Ramos (cell line): ENCODE measurements around the gene SEMA6D.

Source experiments
- in situ Hi-C: fragments of 300-500 bp; cut with MboI; formaldehyde crosslinking; loops from one replicate; pipeline ENCODE4 v1.14.3; 2022; ENCODE audit warnings: low sequenced_read_pairs; ENCODE audit not compliant: unreplicated experiment

Gene SEMA6D, protein sequence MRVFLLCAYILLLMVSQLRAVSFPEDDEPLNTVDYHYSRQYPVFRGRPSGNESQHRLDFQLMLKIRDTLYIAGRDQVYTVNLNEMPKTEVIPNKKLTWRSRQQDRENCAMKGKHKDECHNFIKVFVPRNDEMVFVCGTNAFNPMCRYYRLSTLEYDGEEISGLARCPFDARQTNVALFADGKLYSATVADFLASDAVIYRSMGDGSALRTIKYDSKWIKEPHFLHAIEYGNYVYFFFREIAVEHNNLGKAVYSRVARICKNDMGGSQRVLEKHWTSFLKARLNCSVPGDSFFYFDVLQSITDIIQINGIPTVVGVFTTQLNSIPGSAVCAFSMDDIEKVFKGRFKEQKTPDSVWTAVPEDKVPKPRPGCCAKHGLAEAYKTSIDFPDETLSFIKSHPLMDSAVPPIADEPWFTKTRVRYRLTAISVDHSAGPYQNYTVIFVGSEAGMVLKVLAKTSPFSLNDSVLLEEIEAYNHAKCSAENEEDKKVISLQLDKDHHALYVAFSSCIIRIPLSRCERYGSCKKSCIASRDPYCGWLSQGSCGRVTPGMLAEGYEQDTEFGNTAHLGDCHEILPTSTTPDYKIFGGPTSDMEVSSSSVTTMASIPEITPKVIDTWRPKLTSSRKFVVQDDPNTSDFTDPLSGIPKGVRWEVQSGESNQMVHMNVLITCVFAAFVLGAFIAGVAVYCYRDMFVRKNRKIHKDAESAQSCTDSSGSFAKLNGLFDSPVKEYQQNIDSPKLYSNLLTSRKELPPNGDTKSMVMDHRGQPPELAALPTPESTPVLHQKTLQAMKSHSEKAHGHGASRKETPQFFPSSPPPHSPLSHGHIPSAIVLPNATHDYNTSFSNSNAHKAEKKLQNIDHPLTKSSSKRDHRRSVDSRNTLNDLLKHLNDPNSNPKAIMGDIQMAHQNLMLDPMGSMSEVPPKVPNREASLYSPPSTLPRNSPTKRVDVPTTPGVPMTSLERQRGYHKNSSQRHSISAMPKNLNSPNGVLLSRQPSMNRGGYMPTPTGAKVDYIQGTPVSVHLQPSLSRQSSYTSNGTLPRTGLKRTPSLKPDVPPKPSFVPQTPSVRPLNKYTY

GRCh38 chr15:47717036-47717612 lies at the start of gene SEMA6D:
TSS of gene SEMA6D (plus strand) at chr15:47717505. CDS start at chr15:47759799, 42,294 bp downstream.
- in situ Hi-C loops = no loop called here

DNA sequence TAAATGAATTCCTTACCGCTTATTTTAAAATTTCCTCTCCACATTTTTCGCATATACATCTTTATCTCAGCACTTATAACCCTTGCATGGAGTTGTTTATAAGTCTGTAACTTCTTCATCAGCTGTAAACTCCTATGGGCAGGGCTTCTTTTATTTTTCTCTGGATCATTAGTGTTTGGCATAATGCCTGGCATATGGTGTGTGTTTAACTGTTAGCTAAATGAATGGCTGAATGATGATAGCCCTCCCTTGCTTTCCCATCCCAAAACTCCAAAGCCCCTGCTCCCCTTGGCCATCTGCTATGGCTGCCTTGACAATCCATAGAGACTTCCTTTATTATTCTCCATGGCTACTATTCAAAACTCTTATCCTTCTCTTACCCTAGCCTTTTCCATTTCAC lies 48.1 kb upstream of the SEMA6D start:
- in situ Hi-C loops = no loop called here

GRCh38 chr15:47670365-47670764 lies 46.9 kb upstream of the SEMA6D start:
- in situ Hi-C loops = no loop called here

DNA sequence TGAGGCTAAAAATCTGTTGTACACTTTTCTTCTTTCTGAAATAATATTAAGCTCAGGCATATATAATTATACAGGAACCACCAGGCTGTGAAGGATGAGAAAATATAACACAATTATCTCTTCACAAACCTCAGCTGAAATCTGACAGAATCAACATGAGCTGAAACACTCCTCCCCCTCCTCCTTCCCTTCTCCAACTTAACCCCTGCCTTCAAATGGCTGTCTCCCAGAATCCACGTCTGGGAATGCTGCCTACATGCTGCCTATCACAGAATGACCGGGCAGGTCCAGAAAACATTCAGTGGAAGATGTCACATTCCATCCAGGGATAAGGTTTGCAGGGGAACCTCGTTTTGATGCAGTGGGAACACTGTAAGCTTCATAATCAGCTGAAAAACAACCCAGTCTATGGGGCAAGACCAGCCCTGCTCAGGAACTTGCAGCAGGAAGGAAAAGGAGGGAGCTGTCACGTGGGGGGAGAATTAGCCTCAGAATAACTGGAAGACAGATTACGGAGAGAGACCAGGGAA lies 44.0 kb upstream of the SEMA6D start:
- in situ Hi-C loops = no loop called here

- in situ Hi-C loops = no loop called here
These were observed 42.6 kb upstream of the SEMA6D start for GRCh38 chr15:47674586-47675232.

DNA sequence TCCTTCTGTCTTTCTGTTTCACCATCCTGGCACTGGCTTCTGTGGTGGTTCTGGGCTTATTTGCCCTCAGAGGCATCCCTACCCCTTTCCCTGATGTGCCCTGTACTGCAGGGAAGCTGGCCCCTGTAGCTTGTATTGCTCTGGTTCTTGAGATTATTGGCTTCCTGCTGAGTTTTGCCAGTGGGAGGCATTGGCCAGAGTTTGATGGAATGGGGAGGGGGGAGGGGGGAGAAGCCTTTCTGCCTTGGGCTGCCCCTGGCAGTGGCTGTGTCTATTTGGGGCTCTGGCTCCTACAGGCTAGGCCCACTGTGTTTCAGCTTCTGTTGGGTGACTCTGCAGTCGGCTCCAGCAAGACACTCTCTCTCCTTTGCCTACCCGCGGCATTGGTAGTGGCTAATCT lies 41.6 kb upstream of the SEMA6D start:
- in situ Hi-C loops = no loop called here

GRCh38 chr15:47678040-47678439 lies 39.3 kb upstream of the SEMA6D start:
- in situ Hi-C loops = no loop called here

- in situ Hi-C loops = no loop called here
These were observed 34.6 kb upstream of the SEMA6D start for GRCh38 chr15:47682661-47683060.

DNA sequence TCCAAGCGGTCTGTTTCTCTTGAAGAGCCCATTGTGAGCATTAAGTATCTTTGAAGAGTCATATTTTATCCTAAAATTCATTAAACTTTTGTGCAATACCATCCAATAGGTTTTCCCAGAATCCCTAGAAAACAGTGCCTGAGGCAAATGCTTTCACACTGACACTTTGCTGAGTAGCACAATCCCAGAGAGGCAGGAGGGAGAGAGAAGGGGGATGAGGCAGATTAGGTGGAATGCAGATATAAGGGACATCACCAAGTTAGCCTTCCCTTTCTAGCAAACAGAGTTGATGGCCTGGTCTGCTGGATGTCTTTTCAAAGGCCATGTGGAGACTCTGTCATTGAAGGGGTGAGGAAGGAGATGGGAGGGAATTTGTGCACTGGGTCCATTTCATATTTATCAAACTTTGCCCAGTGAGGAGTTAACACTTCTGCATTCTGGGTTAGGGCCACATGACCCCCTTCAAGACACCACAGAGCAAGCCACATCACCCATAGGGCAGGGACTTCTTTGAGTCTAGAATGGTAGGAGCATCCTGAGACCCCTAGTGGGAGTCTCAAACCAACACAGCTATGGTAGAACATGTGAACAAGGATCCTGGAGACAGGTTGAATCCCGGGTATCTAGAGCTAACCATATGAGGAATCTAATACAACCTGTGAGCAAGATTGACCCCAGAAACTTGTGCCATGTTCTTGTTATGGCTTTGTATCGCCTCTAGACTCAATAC lies 32.0 kb upstream of the SEMA6D start:
- in situ Hi-C loops = no loop called here

GRCh38 chr15:47688573-47689086 lies 28.7 kb upstream of the SEMA6D start:
- in situ Hi-C loops = no loop called here

- in situ Hi-C loops = no loop called here
These were observed 27.6 kb upstream of the SEMA6D start for GRCh38 chr15:47689660-47690059.

DNA sequence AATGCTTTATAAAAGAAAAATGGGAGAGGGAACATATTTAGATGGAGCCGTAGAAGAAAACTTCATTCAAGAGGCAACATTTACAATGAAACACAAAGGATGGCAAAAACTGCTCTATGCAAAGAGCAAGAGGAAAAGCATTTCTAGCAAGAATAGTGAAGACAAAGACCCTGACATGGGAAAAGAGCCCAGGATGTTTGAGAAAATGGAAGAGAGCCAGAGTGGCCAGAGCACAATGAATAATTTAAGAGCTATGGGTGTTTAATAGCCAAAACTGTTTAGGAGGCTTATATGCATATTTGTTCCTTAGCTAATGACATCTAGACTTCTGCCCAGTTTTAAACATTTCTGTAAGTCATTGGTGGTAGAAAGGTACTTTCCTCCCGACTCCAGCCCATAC lies 25.4 kb upstream of the SEMA6D start:
- in situ Hi-C loops = no loop called here

DNA sequence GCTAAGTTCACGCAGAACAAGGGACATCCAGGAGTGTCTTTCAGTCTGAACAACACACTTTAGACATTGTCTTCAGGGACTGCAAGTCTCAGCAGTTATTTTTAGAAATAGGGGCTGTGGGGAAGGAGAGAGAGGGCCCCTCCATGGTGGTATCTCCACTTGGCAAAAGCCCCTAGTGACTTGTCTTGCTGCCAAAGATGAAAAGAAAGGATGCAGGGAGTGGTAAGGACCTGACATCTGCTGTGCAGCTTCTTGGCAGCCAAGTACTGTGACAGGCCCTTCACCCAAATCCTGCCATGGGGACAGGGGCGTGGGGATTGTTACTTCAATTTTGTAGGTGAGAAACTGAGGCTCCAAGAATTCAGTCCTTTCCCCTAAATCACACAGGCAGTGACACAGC lies 21.0 kb upstream of the SEMA6D start:
- in situ Hi-C loops = no loop called here

GRCh38 chr15:47705281-47705997 lies 11.9 kb upstream of the SEMA6D start:
- in situ Hi-C loops = no loop called here

GRCh38 chr15:47707391-47707790 lies 9.9 kb upstream of the SEMA6D start:
- in situ Hi-C loops = no loop called here

DNA sequence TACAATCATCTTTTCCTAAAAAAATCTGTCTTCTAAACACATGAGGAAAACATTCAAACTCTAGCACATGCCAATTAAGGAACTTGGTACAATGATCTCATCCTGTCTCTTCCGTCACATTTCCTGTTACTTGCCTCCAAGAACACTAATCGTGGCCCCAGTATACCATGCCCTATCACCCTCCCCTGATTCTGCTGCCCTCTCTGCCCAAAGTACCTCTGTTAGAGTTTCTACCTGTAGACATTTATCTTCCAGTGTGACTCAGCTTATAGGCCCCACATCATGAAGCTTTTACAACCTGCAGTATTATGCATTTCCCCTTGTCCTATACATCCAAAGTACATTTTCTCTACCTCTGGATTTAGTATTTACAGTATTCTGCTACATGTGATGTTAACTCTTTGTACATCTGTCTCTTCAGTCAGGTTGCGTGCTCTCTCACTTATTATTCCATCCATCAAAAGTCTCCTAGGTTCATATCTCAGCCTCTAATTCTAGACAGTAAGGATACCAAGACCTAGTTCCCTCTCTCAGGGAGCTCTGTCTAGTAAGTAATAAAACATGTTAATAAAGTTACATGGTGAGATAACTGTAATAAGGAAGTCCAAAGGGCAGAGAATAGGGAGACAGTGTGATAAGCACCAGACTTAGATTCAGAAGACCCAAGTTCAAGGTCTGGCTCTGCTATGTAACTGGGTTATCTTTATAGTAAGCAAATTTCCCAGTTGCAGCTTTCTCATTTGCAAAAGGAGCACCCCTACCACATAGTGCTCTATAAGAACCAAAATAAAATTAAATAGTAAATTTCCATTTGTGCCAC lies 8.9 kb upstream of the SEMA6D start:
- in situ Hi-C loops = no loop called here

GRCh38 chr15:47711655-47712054 lies 5.7 kb upstream of the SEMA6D start:
- in situ Hi-C loops = no loop called here

DNA sequence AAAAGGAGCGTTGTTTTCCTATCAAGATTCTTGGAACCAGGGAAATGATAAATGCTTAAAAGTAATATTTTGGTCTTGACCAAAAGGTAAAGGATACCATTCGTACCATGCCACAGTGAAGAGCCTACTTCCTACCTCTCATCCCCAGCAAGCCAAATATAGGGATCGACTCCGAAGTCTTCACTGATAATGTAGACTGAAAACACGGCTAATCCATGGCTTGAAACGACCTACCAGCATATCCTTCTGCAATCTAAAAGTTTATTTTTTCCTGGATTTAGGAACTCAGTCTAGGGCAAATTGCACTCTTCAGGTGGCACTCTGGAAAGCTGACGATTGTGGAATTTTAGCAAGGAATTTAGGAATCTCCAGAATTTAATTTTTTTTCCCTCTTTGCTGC lies 1.9 kb upstream of the SEMA6D start:
- in situ Hi-C loops = no loop called here
